HG03460 (cell line): Measurements from ENCODE around the gene PRDX5.

ENCODE experiments used
- ATAC-seq: cut with Tn5 transposase; IDR thresholded peaks from one replicate; pipeline ENCODE4 v1.9.1; 2021; ENCODE audit not compliant: unreplicated experiment

The PRDX5 gene

GRCh38 chr11:64317961-64318765 lies at the start of gene PRDX5:
Gene PRDX5 (plus strand): TSS chr11:64318121. CDS start chr11:64318216, 95 bp downstream.
- peak; percentile 72 for ATAC-seq

- ATAC-seq, result peak; percentile 11
These were observed 48.9 kb upstream of the PRDX5 start for GRCh38 chr11:64268893-64269539.

GRCh38 chr11:64269540-64270220 lies 48.2 kb upstream of the PRDX5 start:
- peak; percentile 59 for ATAC-seq

GRCh38 chr11:64275031-64275800 lies 42.7 kb upstream of the PRDX5 start:
- ATAC-seq, result no peak

- no peak for ATAC-seq
These were observed 42.1 kb upstream of the PRDX5 start for GRCh38 chr11:64275841-64276240.

- ATAC-seq, result no peak
These were observed 41.1 kb upstream of the PRDX5 start for GRCh38 chr11:64276653-64277431.

GRCh38 chr11:64278576-64279190 lies 39.2 kb upstream of the PRDX5 start:
- ATAC-seq, result no peak

GRCh38 chr11:64281957-64282770 lies 35.8 kb upstream of the PRDX5 start:
- no peak for ATAC-seq

GRCh38 chr11:64283092-64283491 lies 34.8 kb upstream of the PRDX5 start:
- no peak for ATAC-seq

- peak; percentile 63 for ATAC-seq
These were observed 33.6 kb upstream of the PRDX5 start, which contains the start of gene BAD for GRCh38 chr11:64284048-64284961. Gene BAD (minus strand): TSS chr11:64284665. CDS start chr11:64284368, 297 bp downstream.

GRCh38 chr11:64284962-64285884 lies 32.7 kb upstream of the PRDX5 start, which contains the start of gene GPR137:
Gene GPR137 (plus strand): TSS chr11:64285848. CDS start chr11:64286525, 677 bp downstream.
- peak; percentile 59 for ATAC-seq

GRCh38 chr11:64285885-64286800 lies 31.8 kb upstream of the PRDX5 start:
- ATAC-seq, result no peak

GRCh38 chr11:64286801-64287159 lies 31.1 kb upstream of the PRDX5 start:
- ATAC-seq, result no peak

GRCh38 chr11:64287676-64288352 lies 30.1 kb upstream of the PRDX5 start:
- no peak for ATAC-seq

GRCh38 chr11:64288353-64288750 lies 29.6 kb upstream of the PRDX5 start:
- no peak for ATAC-seq
